WERI-Rb-1 (cell line): ENCODE results near the gene SHOC2.

ENCODE experiments used
- DNase-seq: peaks from one replicate; pipeline ENCODE4 v3.0.0-alpha.2; 2020
- H3K27ac ChIP-seq: fragments of 250-450 bp; sonication (Bioruptor Pico); 2 replicates; pipeline ENCODE4 v1.5.1; 2020; ENCODE audit warnings: mild to moderate bottlenecking, moderate library complexity
- H3K27me3 ChIP-seq: fragments of 250-450 bp; sonication (Bioruptor Pico); 2 replicates; pipeline ENCODE4 v1.5.1; 2021; ENCODE audit warnings: mild to moderate bottlenecking, low read depth, moderate library complexity; ENCODE audit not compliant: insufficient read depth, severe bottlenecking
- H3K36me3 ChIP-seq: fragments of 250-450 bp; sonication (Bioruptor Pico); 2 replicates; pipeline ENCODE4 v1.5.1; 2020; ENCODE audit warnings: mild to moderate bottlenecking, moderate library complexity
- H3K4me3 ChIP-seq: 2 replicates; pipeline ENCODE4 v1.5.1; 2011; ENCODE audit warnings: low read depth, mild to moderate bottlenecking, control low read depth, low read length
- H3K9me3 ChIP-seq: fragments of 250-450 bp; sonication (Bioruptor Pico); 2 replicates; pipeline ENCODE4 v1.5.1; 2021; ENCODE audit warnings: mild to moderate bottlenecking, moderate library complexity; ENCODE audit not compliant: severe bottlenecking
- CTCF ChIP-seq: IDR thresholded peaks from 2 replicates; pipeline ENCODE4 v1.5.1; 2011; ENCODE audit warnings: low read depth, mild to moderate bottlenecking, control low read depth, inconsistent platforms, low read length

Gene SHOC2

GRCh38 chr10:110972231-110973134, 53.1 kb downstream of the SHOC2 start:
- DNase-seq: no peak
- Histone ChIP-seq H3K36me3 (no peaks in the 10 kb centered on the region), H3K27ac (no peak overlapping the region), H3K9me3 (no peaks in the 10 kb centered on the region), H3K27me3 (no peaks in the 10 kb centered on the region), H3K4me3 (no peak overlapping the region)
- no peak for TF ChIP-seq CTCF

- H3K27me3 ChIP-seq: no peaks in the 10 kb centered on the region
- H3K9me3 ChIP-seq: no peaks in the 10 kb centered on the region
Measured at GRCh38 chr10:110973400-110973799, 54.0 kb downstream of the SHOC2 start.

GRCh38 chr10:110976577-110976976, 57.2 kb downstream of the SHOC2 start:
- H3K27ac ChIP-seq: no peak overlapping the region
- H3K27me3 ChIP-seq: no peaks in the 10 kb centered on the region
- TF ChIP-seq CTCF: no peak
- H3K4me3 ChIP-seq: no peak overlapping the region
- no peaks in the 10 kb centered on the region for H3K36me3 ChIP-seq
- no peak for DNase-seq
- no peaks in the 10 kb centered on the region for H3K9me3 ChIP-seq

More at GRCh38 chr10:110973400-110973799, 54.0 kb downstream of the SHOC2 start:
- TF ChIP-seq CTCF: no peak
- no peak overlapping the region for H3K27ac ChIP-seq
- DNase-seq: no peak
- no peak overlapping the region for H3K4me3 ChIP-seq
- H3K36me3 ChIP-seq: no peaks in the 10 kb centered on the region

GRCh38 chr10:110977662-110978061, 58.3 kb downstream of the SHOC2 start:
- TF ChIP-seq CTCF: no peak
- no peaks in the 10 kb centered on the region for H3K27me3 ChIP-seq
- H3K27ac ChIP-seq: no peak overlapping the region
- no peak overlapping the region for H3K4me3 ChIP-seq
- H3K36me3 ChIP-seq: no peaks in the 10 kb centered on the region
- H3K9me3 ChIP-seq: no peaks in the 10 kb centered on the region
- no peak for DNase-seq

GRCh38 chr10:110978204-110978603, 58.8 kb downstream of the SHOC2 start:
- Histone ChIP-seq H3K36me3 (no peaks in the 10 kb centered on the region), H3K27ac (no peak overlapping the region), H3K27me3 (no peaks in the 10 kb centered on the region), H3K9me3 (no peaks in the 10 kb centered on the region), H3K4me3 (no peak overlapping the region)
- DNase-seq: no peak
- TF ChIP-seq CTCF: no peak
